NCI-H82 treated with DMSO at 0.1 percent for 48 hours (cell line): ENCODE measurements around the gene KCNQ1.

Experiments
- DNase-seq: peaks from one replicate; lab custom pipeline; 2025; ENCODE audit not compliant: unreplicated experiment; lab: John Stamatoyannopoulos, UW

The KCNQ1 gene

DNA sequence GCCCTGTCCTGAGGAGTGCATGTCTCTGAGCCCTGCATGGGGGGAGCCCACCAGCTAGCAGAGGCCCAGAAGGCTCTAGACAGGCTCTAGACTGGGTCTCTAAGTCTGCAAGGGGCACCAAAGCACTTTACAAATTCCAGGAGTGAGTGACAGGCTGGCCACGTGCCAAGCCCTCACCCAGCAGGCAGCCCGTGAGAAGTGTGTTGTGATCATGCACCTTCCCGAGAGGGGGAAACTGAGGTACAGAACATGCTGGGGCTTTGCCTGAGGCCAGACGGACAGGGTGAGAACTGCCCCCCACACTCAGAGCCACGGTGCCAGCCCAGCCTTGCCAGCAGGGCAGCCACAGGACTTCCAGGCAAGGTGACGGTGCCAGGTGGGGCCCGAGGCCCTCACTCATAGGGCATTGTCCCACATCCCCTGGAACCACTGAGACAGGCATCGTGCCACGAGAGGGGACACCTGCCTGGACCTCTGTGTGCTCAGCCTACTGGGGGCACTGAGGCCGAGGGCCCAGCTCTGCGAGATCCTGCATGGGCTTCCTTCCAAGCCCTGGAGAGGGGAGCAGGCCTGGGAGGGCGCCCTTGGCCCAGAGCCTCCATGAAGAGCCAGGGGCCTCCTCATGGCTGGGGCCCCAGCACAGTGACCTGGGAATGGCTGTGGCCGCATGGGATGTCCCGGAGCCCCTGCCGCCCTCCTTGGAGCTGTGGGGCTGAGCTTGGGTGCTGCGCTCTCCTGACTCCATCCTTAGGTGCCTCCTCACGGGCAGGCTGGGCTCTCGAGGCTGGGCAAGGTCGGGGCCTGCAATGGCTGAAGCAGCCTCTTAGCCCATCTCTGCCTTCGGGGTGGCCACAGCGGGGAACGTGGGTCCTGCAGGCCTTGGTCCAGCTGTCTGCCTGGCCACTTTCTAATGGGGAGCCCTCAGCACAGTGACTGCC lies 133.5 kb downstream of the KCNQ1 start:
- DNase-seq = no peak

- no peak for DNase-seq
These were observed 134.1 kb downstream of the KCNQ1 start for GRCh38 chr11:2578929-2579270.

DNA sequence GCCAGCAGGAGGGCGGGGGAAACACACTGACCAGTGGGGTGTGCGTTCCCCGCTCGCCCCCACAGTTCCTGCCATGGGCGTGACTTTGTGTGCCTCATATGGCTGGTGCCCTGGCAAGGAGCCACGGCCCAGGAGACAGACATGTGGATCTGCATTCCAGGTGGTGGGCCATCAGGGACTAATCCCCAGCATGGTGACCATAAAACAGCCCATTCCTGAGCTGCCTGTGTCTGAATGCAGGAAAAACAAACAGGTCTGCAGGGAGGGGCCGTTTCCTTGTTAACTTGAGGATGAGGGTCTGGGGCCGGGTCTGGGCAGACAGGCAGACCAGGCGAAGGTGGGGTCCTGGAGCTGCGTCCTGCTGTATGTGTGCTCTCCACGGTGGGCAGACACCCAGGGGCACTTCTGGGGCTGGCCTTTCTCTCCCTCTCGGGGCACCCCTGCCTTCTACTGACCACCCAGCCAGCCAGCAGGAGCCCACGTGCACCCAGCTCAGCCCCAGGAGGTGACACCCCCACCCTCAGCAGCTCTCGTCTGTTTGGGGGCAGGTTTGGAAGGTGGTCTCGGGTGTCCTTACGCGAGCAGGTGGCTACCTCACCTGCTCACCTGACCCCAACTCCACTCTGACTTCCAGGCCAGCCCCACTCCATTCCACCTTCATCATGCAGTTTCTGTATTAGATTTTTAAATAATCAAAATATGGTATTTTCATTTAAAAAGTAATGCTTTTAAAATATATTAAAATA lies 134.7 kb downstream of the KCNQ1 start:
- DNase-seq = no peak

GRCh38 chr11:2580061-2580421 lies 135.2 kb downstream of the KCNQ1 start:
- DNase-seq = no peak

- DNase-seq = no peak
These were observed 135.8 kb downstream of the KCNQ1 start for GRCh38 chr11:2580571-2581001.

- no peak for DNase-seq
These were observed 136.5 kb downstream of the KCNQ1 start for GRCh38 chr11:2581151-2581930.

DNA sequence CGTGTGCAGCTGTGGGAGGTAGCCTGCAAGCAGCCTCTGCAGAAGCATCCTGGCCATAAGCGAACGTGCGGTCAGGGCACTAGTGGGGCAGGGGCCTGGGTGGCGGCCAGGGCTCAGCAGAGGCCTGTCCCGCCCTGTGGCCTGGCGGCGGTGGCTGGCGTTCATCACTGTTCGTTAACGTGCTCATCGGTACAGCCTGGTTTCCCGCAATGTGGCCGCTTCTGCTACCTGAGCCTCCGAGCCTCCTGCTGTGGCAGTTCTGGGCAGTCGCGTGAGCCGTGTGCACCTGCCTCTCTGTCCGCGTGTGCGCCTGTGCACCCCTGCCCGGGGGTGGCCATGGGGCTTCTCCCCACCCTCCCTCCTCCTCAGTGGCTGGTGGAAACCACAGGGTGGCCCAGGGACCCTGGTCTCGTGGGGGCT lies 137.1 kb downstream of the KCNQ1 start:
- DNase-seq = no peak

- DNase-seq = no peak
These were observed 137.6 kb downstream of the KCNQ1 start for GRCh38 chr11:2582351-2582945.

DNA sequence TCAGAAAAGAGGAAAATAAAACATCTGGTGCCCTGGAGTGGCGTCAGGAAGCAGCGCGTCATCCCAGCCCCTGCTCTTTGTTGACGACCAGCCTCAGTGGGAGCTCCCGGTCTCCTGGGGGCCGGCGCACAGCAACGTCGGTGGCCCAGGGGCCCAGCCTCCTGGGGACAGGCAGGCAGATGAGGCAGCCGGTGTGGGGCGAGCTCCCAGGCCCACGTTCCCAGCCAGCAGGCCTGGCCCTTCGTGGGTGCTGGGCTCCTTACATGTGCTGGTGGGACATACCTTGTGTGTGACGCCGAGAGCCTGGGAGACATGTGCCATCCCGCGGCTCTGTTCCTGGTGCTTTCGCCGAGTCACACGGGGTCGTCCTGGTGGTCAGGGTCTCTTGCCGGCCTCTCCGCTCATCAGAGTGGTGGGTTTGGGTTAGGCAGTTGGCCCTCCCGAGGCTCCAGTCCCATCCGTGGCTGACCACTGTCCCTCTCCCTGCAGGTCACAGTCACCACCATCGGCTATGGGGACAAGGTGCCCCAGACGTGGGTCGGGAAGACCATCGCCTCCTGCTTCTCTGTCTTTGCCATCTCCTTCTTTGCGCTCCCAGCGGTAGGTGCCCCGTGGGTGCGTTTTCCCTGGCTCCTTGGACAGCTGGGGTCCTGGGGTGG lies 138.3 kb downstream of the KCNQ1 start:
- DNase-seq = no peak

DNA sequence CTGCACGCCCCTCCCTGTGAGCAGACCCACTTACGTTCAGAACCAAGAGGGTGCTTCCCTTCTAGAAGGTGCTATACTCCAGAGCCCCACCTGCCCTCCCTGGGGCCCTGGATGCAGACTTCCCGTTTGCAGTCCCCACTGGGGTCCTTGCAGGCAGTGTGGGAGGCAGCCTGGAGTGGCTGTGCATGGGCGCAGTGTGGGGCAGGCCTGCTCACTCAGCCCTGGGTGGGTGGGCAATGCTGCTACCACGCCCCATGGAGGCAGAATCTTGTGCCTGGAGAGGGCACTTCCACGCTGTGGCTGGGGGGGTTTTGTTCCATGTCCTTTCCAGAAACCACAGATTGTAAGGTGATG lies 138.8 kb downstream of the KCNQ1 start:
- no peak for DNase-seq

DNA sequence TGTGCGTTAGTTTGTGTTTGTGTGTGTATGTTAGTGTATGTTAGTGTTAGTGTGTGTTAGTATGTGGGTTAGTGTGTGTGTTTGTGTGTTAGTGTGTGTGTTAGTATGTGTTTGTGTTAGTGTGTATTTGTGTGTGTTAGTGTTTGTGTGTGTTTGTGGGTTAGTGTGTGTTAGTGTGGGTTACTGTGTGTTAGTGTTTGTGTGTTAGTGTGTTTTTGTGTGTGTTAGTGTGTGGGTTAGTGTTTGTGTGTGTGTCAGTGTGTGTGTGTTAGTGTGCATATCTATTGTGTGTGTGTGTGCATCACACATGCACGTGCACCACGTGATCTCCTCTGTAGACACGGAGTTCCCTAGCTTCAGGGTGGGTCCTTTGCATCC lies 139.6 kb downstream of the KCNQ1 start:
- no peak for DNase-seq

DNA sequence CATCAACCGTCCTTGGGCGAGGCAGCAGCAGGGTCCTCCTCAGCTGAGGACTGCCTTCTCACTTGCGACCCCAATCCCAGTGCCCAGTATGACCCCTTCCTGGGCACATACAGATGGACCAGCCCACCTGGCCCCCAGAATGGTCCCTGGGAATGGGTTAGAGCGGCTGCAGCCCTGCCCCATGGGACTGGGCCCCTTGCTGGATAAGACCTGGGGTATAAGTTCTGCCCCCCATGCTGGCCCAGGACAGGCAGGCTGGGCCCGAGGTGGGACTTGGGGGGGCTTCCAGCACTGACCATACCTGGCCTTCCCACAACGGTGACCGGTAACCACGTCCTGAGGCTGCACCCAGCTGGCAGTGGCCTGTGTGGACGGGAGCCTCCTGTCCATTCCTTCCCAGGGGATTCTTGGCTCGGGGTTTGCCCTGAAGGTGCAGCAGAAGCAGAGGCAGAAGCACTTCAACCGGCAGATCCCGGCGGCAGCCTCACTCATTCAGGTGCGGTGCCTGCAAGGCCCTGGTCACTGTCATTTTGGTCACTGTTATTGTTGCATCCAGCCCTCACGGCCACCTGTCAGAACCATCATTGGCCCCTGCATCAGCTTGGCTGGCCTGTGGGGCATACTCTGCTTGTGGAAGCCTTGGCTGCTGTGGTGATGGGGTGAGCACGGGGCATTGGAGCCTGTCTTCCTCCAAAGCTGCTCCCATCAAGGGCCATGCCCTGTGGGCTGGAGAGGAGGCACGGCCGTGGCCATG lies 140.2 kb downstream of the KCNQ1 start:
- no peak for DNase-seq

DNA sequence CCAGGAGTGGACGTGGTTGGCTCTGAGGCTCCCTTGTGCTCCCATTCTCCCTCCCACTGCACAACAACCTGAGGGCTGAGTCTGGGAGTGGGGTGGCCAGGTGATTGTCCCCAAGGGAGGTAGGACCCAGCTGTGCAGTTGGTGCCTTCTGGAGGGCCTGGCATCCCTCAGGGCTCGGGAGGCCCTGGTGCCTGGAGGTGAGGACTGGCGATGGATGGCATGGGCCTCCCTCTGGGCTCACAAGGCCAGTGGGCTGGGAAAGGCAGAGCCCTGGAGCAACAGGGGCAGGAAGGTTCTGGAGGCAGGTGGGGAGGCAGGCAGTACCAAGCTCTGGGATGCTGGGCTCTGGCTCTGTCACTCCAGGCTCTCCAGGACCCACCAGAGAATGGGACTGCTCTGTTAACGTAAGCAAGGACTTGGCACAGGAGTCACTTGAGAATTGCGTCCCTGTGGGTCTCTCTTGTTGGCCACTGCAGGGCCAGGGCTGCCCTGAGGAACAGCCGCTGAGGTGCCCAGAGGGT lies 140.8 kb downstream of the KCNQ1 start:
- no peak for DNase-seq

- no peak for DNase-seq
These were observed 141.4 kb downstream of the KCNQ1 start for GRCh38 chr11:2586087-2586792.

- DNase-seq = no peak
These were observed 142.0 kb downstream of the KCNQ1 start for GRCh38 chr11:2586793-2587131.

DNA sequence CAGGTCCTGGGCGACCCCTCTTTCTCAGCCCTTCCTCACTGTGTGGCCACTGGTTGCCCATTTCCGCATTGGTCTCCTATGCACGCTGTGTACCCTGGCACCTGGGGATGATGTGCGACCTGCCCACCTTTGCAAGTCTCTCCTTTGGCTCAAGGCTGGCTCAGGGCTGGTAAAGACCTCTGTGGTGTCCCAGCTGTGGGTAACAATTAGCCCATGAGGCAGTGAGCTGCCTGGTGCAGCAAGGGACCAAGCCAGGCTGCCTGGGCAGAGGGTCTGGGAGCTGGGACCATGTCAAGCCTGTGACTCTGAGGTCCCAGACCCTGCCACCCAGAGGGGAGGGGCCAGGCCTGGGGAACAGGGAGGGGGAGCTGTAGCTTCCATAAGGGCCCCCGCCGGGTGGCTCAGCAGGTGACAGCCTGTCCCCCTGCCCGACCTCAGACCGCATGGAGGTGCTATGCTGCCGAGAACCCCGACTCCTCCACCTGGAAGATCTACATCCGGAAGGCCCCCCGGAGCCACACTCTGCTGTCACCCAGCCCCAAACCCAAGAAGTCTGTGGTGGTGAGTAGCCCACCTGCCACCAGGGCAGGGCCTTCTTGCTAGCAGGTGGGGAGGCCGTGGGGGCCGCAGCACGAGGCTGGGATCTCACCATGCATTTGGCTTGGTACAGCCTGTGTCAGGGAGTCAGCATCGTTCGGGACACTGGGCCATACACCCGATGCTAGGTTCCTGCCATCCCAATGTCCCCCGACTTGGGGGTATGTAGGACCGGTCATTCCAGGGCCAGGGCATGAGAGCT lies 142.5 kb downstream of the KCNQ1 start:
- DNase-seq = no peak

- no peak for DNase-seq
These were observed 143.4 kb downstream of the KCNQ1 start for GRCh38 chr11:2587976-2588748.
